CMK (cell line): ENCODE results near the gene DNAH17.

Source experiments
- DNase-seq: peaks from one replicate; pipeline ENCODE4 v3.0.0-alpha.2; 2010; ENCODE audit warnings: low read depth

The DNAH17 gene

GRCh38 chr17:78577296-78577695, at the start of gene DNAH17:
TSS of gene DNAH17 (minus strand) at chr17:78577396. CDS start at chr17:78575057, 2,339 bp downstream.
- no peak for DNase-seq

- no peak for DNase-seq
Measured at GRCh38 chr17:78624324-78625151, 47.3 kb upstream of the DNAH17 start.

GRCh38 chr17:78623541-78623940, 46.3 kb upstream of the DNAH17 start:
- no peak for DNase-seq

DNA sequence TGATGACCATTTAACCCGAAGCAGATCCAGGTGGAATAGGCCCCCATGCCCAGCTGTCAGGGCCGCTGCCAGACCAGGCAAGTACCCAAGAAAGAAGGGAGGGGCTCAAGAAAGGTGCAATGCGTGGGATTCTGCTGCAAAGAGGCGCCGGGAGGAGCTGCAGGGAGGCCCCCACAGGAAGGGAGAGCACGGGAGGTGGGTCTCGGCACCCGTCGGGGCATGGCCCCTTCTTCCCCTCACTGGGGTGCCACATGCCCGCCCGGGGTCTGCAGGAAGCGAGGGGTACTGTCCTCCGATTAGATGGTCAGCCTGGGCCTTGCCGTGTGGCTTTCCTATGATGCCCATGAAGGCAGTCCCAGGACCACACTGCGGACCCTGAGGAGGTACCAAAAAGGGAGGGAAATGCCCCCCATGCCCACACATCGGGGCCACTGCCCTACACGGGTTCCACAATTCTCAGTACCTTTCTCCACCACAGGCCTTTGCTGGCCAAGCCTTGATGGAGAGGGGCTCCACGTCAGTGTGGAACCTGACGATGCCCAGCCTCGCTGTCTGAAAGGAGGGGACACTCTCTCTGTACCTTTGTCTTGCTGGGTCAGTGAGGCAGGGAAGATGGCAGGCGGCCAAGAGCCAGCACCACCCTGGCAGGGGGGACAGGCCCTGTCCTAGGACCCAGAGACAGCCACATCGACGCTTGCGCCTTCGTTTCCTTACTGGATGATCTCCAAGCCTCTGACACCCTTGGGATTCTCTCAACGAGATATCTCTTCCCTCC, 45.5 kb upstream of the DNAH17 start:
- DNase-seq = no peak

DNA sequence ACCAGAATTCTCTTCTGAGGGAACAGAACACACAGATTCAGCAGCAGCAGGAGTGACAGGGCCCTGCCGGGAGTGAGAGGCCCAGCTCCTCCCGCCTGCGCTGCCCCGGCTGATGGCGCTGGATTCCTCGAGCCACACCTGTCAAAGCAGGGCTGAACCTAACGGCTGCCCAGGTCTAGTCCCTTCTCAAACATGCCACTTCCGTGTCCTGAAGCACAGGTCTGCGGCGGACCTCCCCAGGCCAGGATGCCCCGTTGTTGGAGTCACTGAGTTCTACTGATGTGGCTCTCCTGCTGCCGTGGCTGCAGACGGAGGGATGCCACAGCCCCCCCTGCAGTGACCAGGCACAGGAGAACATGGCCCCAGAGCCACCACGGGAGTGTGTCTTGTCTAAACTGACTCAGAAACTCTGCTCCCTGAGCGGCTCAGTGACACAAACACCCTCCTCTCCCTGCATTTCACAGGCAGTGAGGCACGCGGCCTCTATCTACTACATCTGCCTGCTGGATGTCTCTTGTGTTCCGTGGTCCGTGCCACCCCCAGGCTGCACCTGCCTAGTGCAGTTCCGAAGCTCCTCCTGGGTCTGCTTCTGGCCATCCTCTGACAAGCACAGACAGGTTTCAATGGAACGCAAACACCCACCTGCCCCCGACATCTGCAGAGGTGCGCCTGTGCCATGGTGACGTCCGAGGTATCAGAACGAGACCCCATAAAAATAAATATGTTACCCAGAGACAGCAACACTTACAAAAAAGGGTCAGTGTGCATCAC, 44.7 kb upstream of the DNAH17 start:
- no peak for DNase-seq

GRCh38 chr17:78620099-78620498, 42.9 kb upstream of the DNAH17 start:
- no peak for DNase-seq

DNA sequence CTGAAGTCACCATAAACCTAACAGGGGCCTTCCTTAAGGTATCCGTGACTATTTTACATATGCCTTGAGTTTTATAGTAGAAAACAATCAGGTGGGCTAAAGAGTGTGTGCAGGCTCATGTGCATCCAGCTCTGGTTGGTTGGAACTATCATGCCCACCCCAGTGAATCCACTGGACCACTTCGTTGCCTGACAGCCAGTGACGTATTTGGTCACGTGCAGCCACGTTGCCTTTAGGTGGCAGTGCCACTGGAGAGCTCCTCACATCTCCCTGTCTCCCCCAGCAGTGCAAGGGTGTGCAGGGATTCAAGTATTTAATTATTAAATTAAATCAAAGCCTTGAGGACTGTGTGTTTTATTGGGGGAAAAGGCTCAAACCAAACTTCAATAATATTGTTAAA, 42.1 kb upstream of the DNAH17 start:
- DNase-seq = no peak

- DNase-seq = no peak
Measured at GRCh38 chr17:78618264-78619066, 41.3 kb upstream of the DNAH17 start.

DNA sequence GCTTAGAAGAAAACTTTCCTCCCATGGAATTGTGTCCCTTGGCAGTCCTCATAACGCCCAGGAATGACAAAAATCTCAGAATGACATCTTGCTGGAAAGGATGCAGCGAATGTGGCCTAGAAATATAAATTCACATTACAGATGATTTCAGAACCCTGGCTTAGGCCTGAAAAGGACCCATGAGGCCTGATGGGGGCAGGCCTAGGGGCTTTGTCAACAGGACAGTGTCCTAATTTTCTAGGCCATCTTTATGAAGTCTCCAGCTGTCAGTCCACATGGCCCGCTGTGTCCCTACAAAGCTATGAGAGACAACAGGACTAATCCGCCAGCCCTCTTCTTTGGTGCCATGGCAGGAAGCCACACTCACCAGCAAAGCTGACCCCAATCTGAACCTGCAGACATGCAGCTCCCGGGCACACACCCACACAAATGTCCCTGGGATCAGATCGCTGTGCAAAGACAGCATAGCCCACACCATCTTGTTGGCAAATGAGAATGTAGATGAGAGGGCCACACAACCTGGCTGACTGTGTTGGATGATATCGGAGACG, 40.4 kb upstream of the DNAH17 start:
- DNase-seq = no peak

DNA sequence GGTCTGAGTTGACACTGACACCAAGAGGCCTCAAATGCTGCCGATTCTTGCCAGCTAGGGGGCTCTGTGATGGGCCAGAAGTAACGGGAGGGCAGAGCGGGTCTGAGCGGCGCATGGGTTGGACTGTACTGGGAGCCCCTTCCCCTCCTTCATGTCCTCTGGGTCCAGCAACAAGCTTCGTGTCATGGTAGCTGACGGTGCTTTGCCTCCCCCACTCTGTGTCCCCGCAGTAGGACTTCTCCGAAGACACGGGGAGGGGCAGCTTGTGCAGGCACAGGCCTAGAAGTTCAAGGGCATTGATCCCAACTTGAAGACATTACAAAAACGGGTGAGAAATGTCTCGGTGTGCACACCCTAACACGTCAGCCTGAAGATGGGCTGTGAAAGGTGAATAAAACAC, 39.8 kb upstream of the DNAH17 start:
- no peak for DNase-seq

- DNase-seq = no peak
Measured at GRCh38 chr17:78615631-78616030, 38.4 kb upstream of the DNAH17 start.

GRCh38 chr17:78613416-78613815, 36.2 kb upstream of the DNAH17 start:
- no peak for DNase-seq

DNA sequence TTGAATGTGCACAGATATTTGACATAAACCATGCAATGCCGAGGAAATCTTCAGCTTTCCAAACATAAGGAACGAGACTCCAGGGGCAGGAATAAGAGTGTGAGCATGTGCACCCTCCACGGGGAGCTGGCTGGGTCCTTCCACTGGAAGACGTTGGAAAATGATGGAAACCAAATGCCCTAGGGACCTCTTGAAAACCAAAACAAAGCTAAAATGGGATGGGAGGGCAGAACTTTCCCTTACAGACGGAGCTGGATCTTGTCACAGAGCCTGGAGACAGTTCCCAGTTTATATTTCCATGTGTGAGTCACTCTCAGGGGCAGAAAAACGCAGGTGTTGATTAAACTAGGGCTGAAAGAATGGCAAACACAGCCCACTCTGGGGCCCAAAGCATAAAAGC, 34.4 kb upstream of the DNAH17 start:
- DNase-seq = no peak

DNA sequence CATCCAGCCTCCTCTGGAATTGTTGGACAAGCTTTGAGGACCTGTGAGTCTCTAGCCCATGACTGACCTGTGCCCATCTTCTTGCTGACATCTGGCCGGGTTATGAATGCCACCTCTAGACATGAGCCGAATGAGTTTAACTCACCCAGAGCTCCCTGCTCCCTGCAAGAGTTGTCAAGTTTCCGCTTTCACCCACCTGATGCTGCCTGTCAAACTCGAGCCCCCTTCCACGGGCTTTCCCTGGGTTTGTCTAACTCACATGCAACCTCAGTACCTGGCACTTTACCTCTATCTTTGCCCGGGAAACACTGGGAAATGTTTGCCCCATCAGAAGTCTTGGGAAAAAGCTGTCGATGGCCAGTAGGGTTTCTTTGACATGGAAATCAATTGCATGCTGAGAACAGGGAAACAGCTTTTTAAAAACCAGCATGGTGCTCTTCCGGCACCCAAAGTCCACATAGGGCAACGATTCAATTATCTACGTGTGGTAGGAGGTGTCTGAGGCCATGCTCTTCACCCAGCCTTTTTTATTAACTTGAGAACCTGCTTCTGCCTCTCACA, 33.8 kb upstream of the DNAH17 start:
- no peak for DNase-seq

- DNase-seq = no peak
Measured at GRCh38 chr17:78609191-78609641, 32.0 kb upstream of the DNAH17 start.

DNA sequence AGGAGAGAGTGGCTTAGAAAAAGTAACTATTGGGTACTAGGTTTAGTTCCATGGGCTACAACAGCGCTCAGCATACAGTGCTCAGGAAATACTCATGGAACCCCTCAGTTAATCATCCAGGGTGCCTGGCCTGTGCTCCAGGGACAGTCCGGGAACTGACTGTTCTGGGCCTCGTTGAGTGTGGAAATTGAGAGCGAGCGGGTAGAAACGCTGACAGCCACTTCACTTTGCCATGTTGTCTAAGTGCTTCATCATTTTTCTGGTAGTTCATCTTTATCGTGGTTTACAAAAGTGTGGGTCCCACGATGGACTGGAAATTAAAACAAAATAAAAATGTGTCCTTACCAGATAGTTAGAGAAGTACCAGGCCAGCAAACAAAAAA, 31.6 kb upstream of the DNAH17 start:
- no peak for DNase-seq

GRCh38 chr17:78608122-78608803, 31.1 kb upstream of the DNAH17 start:
- DNase-seq = no peak

DNA sequence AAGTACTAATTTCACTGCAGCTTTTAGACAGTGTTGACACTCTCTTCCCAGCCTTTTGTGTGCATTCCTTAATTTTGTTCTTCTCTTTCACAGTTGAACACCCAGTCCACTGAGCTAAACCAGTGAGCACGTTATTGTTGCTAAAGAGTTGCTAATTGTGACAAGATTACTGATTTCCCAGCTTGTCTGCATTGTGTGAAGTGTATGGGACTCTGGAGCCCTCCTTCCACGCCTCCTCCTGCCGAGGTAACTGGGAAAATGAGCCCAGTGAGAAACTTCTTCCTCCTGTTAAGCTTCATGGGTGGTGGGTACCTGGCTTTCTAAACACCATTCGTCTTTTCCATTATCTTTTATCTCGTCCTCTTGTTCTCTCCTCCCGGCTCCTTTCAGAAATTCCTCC, 29.8 kb upstream of the DNAH17 start:
- DNase-seq = no peak

- DNase-seq = no peak
Measured at GRCh38 chr17:78605886-78606285, 28.7 kb upstream of the DNAH17 start.

GRCh38 chr17:78605429-78605828, 28.2 kb upstream of the DNAH17 start:
- DNase-seq = no peak
